GM19395 (cell line): ENCODE results near the gene STIMATE.

Experiments used
- ATAC-seq: cut with Tn5 transposase; IDR thresholded peaks from one replicate; pipeline ENCODE4 v1.9.1; 2021; ENCODE audit warnings: mild to moderate bottlenecking, moderate library complexity; ENCODE audit not compliant: unreplicated experiment

STIMATE gene

DNA sequence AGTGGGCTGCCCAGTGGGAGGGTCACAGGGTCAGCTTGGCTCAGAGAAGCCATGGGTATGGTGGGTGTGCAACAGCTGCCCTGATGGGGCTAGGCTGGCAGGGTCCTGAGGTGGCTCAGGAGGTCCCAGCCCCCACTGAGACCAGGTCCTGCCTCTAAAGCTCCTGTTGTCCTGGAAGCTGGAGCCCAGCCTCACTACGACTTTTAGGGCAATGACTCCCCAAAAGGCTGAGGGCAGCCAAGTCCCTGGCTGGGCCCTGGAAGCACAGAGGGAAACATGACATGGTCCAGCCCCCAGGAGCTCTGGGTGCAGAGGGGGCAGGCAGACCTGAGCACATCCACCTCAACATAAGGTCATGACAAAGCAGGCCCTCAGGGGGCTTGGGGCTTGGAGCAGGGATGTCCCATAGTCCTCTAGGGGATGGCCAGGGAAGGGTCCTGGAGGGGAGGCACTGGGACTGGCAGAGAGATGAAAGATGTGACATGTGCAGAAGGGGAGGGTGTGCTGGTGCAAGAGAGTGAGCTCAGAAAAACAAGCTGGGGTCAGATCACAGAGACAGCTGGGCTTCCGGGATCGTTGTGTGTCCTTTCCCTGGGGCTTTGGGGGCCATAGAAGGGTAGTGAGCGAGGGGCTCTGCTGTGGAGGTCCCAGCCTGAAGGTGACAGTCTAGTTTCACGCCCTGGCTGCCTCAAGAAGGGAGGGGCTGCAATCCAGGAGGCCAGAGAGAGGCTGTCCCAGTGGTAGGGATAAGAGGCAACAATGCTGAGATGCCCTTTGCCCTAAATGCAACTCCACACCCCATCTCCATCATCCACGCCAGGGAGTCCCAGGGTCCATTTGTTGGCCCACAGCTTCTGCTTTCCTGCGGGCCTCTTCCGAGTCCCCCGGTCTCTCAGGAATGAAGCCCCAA is 103.4 kb downstream of the STIMATE start:
- no peak for ATAC-seq

DNA sequence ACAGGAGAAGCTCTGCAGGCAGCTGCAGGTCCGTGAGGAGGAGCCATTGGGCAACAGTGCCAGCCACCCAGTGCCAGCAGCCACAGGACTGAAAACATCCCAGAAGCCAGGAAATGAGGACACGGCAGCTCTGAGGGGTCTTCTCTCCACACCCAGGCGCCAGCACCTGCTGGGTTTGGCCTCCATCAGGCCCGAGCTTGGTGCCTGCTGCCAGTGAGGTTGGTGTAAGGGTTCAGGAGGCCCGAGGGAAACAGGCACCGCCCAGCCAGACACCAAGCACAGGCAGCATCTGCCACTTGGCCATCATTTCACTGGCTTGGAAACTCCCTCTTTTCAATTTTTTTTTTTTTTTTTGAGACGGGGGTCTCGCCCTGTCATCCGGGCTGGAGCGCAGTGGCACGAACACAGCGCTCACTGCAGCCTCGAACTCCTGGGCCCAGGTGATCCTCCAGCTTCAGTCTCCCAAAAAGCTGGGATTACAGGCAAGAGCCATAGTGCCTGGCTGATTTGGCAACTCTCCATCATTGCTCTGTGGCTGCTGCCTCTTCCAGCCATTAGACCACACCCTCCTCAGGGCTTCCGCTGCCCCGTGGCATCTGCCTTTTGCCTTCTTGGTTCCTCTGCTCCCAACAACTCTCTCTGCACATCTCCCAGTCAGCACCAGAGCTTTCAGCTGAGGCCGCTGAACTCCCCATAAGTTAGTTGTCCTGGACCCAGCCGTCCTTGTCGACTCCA is 104.2 kb downstream of the STIMATE start:
- no peak for ATAC-seq

DNA sequence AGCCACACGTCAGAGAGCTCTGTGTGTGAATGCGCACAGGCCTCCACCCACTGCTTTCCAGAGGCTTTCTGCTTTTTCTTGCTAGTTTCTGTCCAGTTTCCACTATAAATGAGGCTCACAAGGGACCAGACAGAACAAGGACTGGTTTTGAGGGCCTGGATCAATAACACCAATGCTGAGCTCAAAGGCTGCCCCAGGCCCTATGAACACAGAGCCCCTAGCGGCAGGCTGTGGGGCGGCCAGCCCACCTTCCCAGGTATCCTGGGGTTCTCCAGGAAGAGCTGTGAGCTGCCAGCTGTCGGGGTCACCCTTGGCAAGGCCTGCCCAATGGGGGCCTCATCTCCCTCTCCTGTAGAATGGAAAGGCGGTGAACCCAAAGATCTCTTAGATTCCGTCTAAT is 104.9 kb downstream of the STIMATE start:
- no peak for ATAC-seq

DNA sequence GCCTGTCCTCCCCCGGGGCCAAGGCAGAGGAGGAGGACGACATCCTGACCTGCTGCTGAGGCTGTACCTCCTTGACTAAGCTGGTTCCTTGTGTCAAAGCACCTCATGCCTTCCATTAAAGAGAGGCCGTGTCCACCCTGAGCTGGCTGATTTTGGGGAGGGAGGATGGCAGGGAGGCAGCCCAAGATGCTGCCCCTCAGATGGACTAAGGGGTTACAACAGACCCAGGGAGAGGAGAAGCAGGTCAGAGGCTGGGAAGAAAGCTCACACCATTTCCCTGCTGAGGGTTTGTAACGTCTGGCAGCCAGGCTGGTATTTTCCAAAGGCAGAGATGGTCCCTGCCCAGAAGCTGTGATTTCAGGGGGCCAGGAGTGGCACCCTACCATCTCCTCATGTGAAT is 105.4 kb downstream of the STIMATE start:
- no peak for ATAC-seq

DNA sequence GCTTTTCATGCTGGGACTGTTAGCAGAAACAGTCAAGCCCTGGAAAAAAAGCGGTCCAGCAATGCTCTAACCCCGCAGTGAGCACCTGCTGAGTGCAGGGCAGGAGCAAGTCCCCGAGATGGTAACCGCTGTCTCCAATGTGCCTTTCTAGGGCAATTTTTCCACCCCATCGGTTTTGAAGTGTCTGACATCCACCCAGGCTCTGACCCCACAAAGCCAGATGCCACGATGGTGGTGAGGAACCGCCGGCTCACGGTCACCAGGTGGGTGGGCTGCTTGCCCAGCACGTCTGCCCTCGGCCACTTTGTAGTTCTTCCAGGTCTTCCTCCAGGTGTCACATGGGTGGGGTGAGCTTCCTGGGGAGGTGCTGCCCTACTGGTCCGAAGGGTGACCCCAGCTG is 106.0 kb downstream of the STIMATE start:
- no peak for ATAC-seq

DNA sequence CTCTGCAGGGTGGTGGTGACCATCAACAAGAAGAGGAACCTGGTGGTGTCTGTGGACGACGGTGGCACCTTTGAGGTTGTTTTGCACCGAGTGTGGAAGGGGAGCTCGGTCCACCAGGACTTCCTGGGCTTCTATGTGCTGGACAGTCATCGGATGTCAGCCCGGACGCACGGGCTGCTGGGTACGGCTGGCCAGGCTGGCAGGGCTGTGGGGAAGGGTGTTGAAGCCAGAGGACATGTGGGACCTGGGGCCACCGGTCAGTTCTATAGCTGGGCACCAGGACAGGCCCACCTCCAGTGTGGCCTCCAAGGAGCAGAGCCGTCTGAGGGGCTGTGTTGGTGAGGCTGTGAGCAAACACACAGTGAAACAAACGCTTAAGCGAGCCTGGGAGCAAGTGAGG is 106.6 kb downstream of the STIMATE start:
- ATAC-seq = no peak

DNA sequence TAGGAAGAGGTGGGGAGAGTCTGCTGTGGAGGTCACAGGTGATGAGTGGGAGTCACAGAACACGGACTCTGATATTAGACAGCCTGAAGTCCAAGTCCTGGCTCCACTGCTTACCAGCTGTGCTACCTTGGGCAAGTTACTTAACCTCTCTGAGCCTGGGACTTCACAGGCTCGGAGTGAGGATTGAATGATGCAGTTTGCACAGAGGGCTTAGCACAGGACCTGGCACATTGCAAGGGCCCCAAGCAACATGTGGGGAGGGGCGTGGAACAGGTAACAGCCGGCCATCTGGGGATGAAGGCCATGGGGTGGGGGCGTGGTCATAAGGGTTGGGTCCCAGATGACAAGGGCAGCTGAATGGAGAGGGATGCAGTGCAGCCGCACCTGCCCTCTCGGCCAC is 107.0 kb downstream of the STIMATE start:
- no peak for ATAC-seq

DNA sequence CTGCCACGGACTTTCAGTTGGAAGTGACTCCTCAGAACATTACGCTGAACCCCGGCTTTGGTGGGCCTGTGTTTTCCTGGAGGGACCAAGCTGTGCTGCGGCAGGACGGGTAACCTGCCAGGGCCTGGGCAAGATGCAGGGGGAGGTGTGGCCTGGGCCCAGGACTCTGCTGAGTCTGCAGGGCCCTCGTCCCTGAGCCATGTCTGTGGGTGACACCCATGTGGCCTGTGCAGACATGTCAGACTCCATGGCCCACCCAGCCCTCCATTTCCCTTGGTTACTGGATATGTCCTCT is 107.7 kb downstream of the STIMATE start:
- ATAC-seq = no peak

DNA sequence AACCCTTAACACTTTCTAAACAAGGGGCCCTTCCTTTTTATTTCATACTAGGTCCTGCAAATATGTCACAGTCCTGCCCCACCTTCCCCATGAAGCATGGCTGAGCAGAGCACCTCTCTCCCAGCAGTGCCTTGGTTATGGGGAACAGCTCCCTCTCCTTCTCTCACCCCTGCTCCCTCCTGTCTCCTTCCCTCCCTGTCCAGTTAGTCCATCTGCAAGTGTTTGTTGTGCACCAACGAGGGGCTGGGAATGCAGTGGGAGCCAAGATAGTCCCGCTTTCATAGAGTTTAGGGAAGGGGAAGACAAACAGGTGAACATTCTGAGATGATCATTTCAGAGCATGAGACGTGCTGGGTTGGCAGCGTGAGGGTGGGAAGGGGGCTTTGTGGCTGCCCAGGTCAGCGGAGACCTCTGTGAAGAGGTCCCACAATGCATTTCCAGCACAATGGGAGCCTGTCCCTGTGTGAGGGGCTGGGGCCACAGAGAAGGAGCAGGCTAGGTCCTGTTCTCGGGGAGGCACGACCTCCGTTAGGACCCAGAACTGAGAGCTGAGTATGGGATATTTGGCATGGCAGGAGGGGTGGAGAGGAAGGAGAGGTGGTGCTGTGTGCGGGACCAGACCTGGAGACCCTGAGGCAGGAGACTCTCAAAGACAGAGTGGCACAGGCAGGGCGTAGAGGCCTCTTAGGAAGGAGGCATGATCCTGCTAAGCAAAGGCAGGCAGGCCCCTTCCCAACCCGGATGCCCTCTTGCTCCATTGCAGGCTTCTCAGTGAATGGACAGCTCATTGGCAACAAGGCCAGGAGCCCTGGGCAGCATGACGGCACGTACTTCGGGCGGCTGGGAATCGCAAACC is 108.2 kb downstream of the STIMATE start:
- no peak for ATAC-seq

DNA sequence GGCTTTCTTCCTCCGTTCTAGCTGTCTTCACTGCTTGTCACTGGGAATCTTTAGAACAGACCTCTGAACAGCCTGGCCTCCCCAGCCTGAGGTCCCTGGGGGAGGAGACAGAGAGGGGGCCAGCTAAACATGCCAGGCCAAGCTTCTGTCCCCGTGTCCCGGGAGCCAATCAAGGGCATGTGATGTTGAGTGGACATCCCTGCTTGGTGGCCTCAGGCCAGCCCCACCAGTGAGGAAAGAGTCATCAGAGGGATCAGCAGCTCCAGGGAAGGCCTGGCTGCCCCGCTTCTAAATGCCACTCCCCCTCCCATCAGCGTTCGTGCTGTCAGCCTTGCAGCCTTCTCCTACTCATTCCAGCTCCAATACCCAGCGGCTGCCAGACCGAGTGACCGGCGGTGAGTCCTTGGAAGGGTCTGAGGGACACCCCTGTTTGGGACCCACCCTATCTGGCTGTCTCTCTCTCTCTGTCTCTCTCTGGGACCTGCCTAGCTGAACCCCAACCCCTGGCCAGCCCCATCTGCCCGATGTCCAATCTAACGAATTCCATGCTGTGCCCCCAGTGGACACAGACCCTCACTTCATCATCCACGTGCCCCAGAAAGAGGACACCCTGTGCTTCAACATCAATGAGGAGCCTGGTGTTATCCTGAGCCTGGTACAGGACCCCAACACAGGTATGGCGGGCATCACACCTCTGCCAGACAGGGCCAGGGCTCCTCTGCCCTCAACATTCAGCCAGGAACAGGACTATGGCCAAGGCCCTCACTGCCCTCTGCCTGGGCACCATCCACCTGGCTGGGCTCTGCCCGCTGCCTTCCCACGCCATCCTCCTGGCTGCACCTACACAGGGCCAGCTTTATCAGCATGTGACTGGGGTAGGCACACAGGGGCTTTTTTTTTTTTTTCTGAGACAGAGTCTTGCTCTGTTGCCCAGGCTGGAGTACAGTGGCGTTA is 109.4 kb downstream of the STIMATE start:
- ATAC-seq = no peak

DNA sequence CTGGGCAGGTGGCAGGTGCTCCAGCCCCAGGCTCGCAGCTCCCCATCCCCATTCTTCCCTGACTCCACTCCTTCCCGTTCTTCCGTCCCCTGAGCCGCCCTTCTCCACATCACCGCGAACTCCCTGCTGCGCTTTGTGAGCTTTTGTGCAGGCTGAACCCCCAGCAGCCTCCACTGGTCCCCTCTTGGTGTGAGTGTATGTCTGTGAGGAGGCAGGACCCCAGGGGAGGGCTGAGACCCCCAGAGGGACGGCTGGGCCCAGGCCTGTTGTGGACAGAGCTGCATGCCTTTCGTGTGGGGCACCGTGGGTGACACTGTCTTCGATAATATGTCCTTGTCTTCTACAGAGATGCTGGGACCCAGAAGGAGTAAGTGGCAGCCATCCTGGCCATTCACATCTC is 110.1 kb downstream of the STIMATE start:
- ATAC-seq = no peak
